A549 (cell line): ENCODE measurements around the gene FAM118B.

Source experiments
- KDM1A ChIP-seq: fragments of 200-600 bp; sonication (generic); IDR thresholded peaks from 2 replicates; pipeline ENCODE4 v1.6.1; 2016; ENCODE audit warnings: low read depth, mild to moderate bottlenecking
- NR3C1 ChIP-seq: fragments of >200 bp; sonication (Bioruptor Twin); formaldehyde crosslinking; IDR thresholded peaks from 3 replicates; pipeline ENCODE4 v1.6.1; 2017
- RFX5 ChIP-seq: fragments of 450-650 bp; IDR thresholded peaks from 2 replicates; pipeline ENCODE4 v1.7.1; 2014; ENCODE audit warnings: antibody characterized with exemption, mild to moderate bottlenecking, moderate library complexity
- ZFP36 ChIP-seq: fragments of 450-650 bp; IDR thresholded peaks from 2 replicates; pipeline ENCODE4 v1.6.1; 2014; ENCODE audit warnings: borderline replicate concordance; ENCODE audit not compliant: partially characterized antibody
- TF ChIP-seq, protein P1 (sequence below): fragments of >200 bp; sonication (Bioruptor Twin); formaldehyde crosslinking; IDR thresholded peaks from 3 replicates; pipeline ENCODE4 v1.5.1; 2016
- TF ChIP-seq, protein P2 (sequence below): IDR thresholded peaks from 2 replicates; pipeline ENCODE4 v1.6.1; 2012

GRCh38 chr11:126225295-126225665 is 13.7 kb downstream of the FAM118B start:
- TF ChIP-seq, protein P1, sequence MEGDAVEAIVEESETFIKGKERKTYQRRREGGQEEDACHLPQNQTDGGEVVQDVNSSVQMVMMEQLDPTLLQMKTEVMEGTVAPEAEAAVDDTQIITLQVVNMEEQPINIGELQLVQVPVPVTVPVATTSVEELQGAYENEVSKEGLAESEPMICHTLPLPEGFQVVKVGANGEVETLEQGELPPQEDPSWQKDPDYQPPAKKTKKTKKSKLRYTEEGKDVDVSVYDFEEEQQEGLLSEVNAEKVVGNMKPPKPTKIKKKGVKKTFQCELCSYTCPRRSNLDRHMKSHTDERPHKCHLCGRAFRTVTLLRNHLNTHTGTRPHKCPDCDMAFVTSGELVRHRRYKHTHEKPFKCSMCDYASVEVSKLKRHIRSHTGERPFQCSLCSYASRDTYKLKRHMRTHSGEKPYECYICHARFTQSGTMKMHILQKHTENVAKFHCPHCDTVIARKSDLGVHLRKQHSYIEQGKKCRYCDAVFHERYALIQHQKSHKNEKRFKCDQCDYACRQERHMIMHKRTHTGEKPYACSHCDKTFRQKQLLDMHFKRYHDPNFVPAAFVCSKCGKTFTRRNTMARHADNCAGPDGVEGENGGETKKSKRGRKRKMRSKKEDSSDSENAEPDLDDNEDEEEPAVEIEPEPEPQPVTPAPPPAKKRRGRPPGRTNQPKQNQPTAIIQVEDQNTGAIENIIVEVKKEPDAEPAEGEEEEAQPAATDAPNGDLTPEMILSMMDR: no peak
- TF ChIP-seq RFX5 (no peak), NR3C1 (no peak), ZFP36 (no peak), KDM1A (no peak)
- TF ChIP-seq, protein P2, sequence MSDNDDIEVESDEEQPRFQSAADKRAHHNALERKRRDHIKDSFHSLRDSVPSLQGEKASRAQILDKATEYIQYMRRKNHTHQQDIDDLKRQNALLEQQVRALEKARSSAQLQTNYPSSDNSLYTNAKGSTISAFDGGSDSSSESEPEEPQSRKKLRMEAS: no peak
